ENCODE results near the gene MOK. TPM values are rescaled to one million over a fixed set of nuclear protein-coding genes. Genes with fewer than 3 reads are reported as not detected.
"Not testable (repeated sequence)": the region's sequence is repeated elsewhere in the genome, so short reads cannot be mapped to it uniquely, and the experiment has no call there.

Gene MOK
- total and polyA plus RNA-seq, 2 of the 4 experiments (the other 2 are of a cell fraction), result 16.8 to 48.5 TPM

DNA sequence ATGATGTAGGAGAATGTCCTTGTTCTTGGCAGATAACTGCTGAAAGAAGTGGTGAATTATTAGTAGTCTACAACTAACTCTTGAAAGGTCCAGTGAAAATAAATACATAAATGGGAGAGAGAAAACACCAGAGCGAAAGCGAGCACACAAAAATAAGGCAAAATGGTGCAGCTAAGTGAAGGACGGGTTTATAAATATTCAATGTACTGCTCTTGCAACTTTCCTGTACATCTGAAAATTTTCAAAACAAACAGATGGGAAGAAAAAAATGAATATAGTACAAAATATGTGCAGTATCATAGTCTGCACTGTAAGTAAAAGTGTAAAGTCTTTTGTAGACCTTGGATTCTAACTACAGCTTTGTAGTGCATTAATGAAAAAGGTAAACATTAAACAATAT lies 1.3 kb downstream of the MOK start:
- Histone ChIP-seq H2BK15ac (ENCODE audit: low read depth, low read length) (no peak overlapping the region), H2AFZ (replicated peaks; ENCODE audit: low read length, poor library complexity) (no peak overlapping the region), H2BK5ac (ENCODE audit: low read depth, low read length, poor library complexity, severe bottlenecking) (peak overlapping the region; percentile 25), H2BK120ac (ENCODE audit: low read depth, low read length) (no peak overlapping the region), H3K27ac (ENCODE audit: insufficient read depth, low read length) (no peak overlapping the region), H3K9me3 (ENCODE audit: control insufficient read depth, insufficient read depth, low read length) (no peaks in the 10 kb centered on the region), H3K79me1 (ENCODE audit: low read depth in 1 of 2, low read length in 2 of 2) (peaks cover 3 to 4% of the 10 kb centered on the region in 2 experiments; a peak in 1 of 4 replicates), H3K14ac (replicated peaks; ENCODE audit: low read depth, low read length) (no peak overlapping the region), H3K4me2 (ENCODE audit: low read depth, low read length) (peak overlapping the region; percentile 64; the same call in 1 of the 2 replicates), H3K18ac (ENCODE audit: low read depth, low read length) (no peak overlapping the region; the same call in 1 of the 2 replicates), H4K20me1 (ENCODE audit: insufficient read depth, low read length) (no peaks in the 10 kb centered on the region), H4K91ac (ENCODE audit: insufficient read depth, low read depth, low read length) (no peak overlapping the region), H3K4me3 (ENCODE audit: insufficient read depth, low read depth, low read length) (no peak overlapping the region), H3K23ac (ENCODE audit: low read depth, low read length) (no peak overlapping the region), H3K56ac (ENCODE audit: extremely low read depth, insufficient read depth, low read length) (no peak overlapping the region), H4K5ac (ENCODE audit: low read depth, low read length) (no peak overlapping the region), H4K8ac (ENCODE audit: low read depth in 2 of 2, low read length in 2 of 2) (peak overlapping the region in 1 of 2 experiments; percentile 29; a peak in 1 of 4 replicates), H2AK5ac (ENCODE audit: low read depth, low read length) (no peak overlapping the region), H3K9ac (ENCODE audit: low read depth, low read length) (no peak overlapping the region), H2BK20ac (ENCODE audit: low read depth, low read length) (no peak overlapping the region), H3K9me1 (ENCODE audit: insufficient read depth, low read length) (no peaks in the 10 kb centered on the region), H3K4me1 (ENCODE audit: control insufficient read depth, insufficient read depth, low read length) (no peaks in the 10 kb centered on the region), H3K4ac (ENCODE audit: low read depth, low read length) (no peak overlapping the region), H3K36me3 (ENCODE audit: control insufficient read depth, insufficient read depth, low read length) (no peaks in the 10 kb centered on the region), H3K27me3 (ENCODE audit: control insufficient read depth, insufficient read depth, low read length) (no peaks in the 10 kb centered on the region), H2AK9ac (replicated peaks; ENCODE audit: low read depth, low read length, poor library complexity) (no peak overlapping the region)
- no TSS peak for BruUV-seq (replicated peaks)
- dilution Hi-C loops (cut with HindIII; ENCODE audit: low sequenced_read_pairs, unreplicated experiment) (no loop called here), intact Hi-C loops (cut with micrococcal nuclease) (loop anchor here (2.0 kb wide), 1 partner anchor 69 kb away; no protein-coding TSS in a partner anchor), in situ Hi-C loops (cut with MboI; ENCODE audit: low sequenced_read_pairs) (loop anchor here (25.0 kb wide), 3 partner anchors 216 to 541 kb away; partner anchors contain the start of genes DYNC1H1, HSP90AA1 and PPP2R5C)
- POLR2A ChIA-PET (ENCODE audit: unreplicated experiment), result no interaction called here
- no CpG with 5 or more reads among the region's 3 CpGs for WGBS, 2 experiments (ENCODE audit: extremely low coverage in 2 of 2, insufficient read length in 1 of 2)
- no peak for DNase-seq
- CTCF ChIA-PET, result interaction anchor here (1.5 kb wide), 1 partner anchor 10 kb away, joined by 5 read pairs; no protein-coding TSS in a partner anchor
- no peak for ATAC-seq (ENCODE audit: low read depth)
- TF ChIP-seq, protein P1, sequence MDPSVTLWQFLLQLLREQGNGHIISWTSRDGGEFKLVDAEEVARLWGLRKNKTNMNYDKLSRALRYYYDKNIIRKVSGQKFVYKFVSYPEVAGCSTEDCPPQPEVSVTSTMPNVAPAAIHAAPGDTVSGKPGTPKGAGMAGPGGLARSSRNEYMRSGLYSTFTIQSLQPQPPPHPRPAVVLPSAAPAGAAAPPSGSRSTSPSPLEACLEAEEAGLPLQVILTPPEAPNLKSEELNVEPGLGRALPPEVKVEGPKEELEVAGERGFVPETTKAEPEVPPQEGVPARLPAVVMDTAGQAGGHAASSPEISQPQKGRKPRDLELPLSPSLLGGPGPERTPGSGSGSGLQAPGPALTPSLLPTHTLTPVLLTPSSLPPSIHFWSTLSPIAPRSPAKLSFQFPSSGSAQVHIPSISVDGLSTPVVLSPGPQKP (IDR thresholded peaks at IDR 0.05; ENCODE audit: borderline replicate concordance, low read depth, low read length), result no peak
- TF ChIP-seq, protein P2, sequence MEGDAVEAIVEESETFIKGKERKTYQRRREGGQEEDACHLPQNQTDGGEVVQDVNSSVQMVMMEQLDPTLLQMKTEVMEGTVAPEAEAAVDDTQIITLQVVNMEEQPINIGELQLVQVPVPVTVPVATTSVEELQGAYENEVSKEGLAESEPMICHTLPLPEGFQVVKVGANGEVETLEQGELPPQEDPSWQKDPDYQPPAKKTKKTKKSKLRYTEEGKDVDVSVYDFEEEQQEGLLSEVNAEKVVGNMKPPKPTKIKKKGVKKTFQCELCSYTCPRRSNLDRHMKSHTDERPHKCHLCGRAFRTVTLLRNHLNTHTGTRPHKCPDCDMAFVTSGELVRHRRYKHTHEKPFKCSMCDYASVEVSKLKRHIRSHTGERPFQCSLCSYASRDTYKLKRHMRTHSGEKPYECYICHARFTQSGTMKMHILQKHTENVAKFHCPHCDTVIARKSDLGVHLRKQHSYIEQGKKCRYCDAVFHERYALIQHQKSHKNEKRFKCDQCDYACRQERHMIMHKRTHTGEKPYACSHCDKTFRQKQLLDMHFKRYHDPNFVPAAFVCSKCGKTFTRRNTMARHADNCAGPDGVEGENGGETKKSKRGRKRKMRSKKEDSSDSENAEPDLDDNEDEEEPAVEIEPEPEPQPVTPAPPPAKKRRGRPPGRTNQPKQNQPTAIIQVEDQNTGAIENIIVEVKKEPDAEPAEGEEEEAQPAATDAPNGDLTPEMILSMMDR (conservative IDR thresholded peaks at IDR 0.05; ENCODE audit: low read depth, low read length), result no peak

DNA sequence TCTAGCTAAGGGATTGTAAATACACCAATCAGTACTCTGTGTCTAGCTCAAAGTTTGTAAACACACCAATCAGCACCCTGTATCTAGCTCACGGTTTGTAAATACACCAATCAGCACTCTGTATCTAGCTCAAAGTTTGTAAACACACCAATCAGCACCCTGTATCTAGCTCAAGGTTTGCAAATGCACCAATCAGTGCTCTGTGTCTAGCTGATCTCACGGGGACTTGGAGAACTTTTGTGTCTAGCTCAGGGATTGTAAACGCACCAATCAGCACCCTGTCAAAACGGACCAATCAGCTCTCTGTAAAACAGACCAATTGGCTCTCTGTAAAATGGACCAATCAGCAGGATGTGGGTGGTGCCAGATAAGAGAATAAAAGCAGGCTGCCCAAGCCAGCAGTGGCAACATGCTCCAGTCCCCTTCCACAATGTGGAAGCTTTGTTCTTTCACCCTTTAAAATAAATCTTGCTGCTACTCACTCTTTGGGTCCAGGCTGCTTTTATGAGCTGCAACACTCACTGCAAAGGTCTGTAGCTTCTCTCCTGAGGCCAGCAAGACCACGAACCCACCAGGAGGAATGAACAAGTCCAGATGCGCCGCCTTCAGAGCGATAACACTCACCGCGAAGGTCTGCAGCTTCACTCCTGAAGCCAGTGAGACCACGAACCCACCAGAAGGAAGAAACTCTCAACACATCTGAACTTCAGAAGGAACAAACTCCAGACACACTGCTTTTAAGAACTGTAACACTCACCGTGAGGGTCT lies 6.5 kb downstream of the MOK start:
- ATAC-seq (ENCODE audit: low read depth); H3K36me3 ChIP-seq (ENCODE audit: control insufficient read depth, insufficient read depth, low read length); H4K8ac ChIP-seq (ENCODE audit: low read depth in 2 of 2, low read length in 2 of 2); H3K14ac ChIP-seq (replicated peaks; ENCODE audit: low read depth, low read length); H2BK5ac ChIP-seq (ENCODE audit: low read depth, low read length, poor library complexity, severe bottlenecking); H3K4me2 ChIP-seq (ENCODE audit: low read depth, low read length); CTCF ChIA-PET; H3K4ac ChIP-seq (ENCODE audit: low read depth, low read length); H4K91ac ChIP-seq (ENCODE audit: insufficient read depth, low read depth, low read length); BruUV-seq (replicated peaks); H3K23ac ChIP-seq (ENCODE audit: low read depth, low read length); H2BK20ac ChIP-seq (ENCODE audit: low read depth, low read length); H2AFZ ChIP-seq (replicated peaks; ENCODE audit: low read length, poor library complexity); dilution Hi-C loops (cut with HindIII; ENCODE audit: low sequenced_read_pairs, unreplicated experiment); H4K5ac ChIP-seq (ENCODE audit: low read depth, low read length); H3K27ac ChIP-seq (ENCODE audit: insufficient read depth, low read length); in situ Hi-C loops (cut with MboI; ENCODE audit: low sequenced_read_pairs); H4K20me1 ChIP-seq (ENCODE audit: insufficient read depth, low read length); H2BK120ac ChIP-seq (ENCODE audit: low read depth, low read length); H3K9me3 ChIP-seq (ENCODE audit: control insufficient read depth, insufficient read depth, low read length); H2AK9ac ChIP-seq (replicated peaks; ENCODE audit: low read depth, low read length, poor library complexity); H3K4me3 ChIP-seq (ENCODE audit: insufficient read depth, low read depth, low read length); H3K27me3 ChIP-seq (ENCODE audit: control insufficient read depth, insufficient read depth, low read length); H3K18ac ChIP-seq (ENCODE audit: low read depth, low read length); H2AK5ac ChIP-seq (ENCODE audit: low read depth, low read length); H2BK15ac ChIP-seq (ENCODE audit: low read depth, low read length); H3K4me1 ChIP-seq (ENCODE audit: control insufficient read depth, insufficient read depth, low read length); H3K79me1 ChIP-seq (ENCODE audit: low read depth in 1 of 2, low read length in 2 of 2); H3K9ac ChIP-seq (ENCODE audit: low read depth, low read length); intact Hi-C loops (cut with micrococcal nuclease); H3K56ac ChIP-seq (ENCODE audit: extremely low read depth, insufficient read depth, low read length); H3K9me1 ChIP-seq (ENCODE audit: insufficient read depth, low read length); DNase-seq; POLR2A ChIA-PET (ENCODE audit: unreplicated experiment): not testable (repeated sequence)
- 90% methylated on average over 6 of the region's 12 CpGs; no CpG with 5 or more reads in 1 of the 2 experiments for WGBS, 2 experiments (ENCODE audit: extremely low coverage in 2 of 2, insufficient read length in 1 of 2)
